Breast epithelium (tissue), 4 donors: Measurements from ENCODE around the gene YDJC. TPM values are rescaled to one million over a fixed set of nuclear protein-coding genes. Genes with fewer than 3 reads are reported as not detected.
"Not testable (repeated sequence)": the region's sequence is repeated elsewhere in the genome, so short reads cannot be mapped to it uniquely, and the experiment has no call there.

Experiments
- DNase-seq, 2 donors: peaks; one replicate each; pipeline ENCODE4 v3.0.0-alpha.2; 2019; ENCODE audit warnings: low spot score in 2 of 2
- H3K27ac ChIP-seq, 2 donors: fragments of 200-600 bp; sonication (generic) in 1 of 2; one replicate each; pipeline ENCODE4 v1.5.1; 2016 to 2019; ENCODE audit warnings: mild to moderate bottlenecking in 1 of 2
- H3K27me3 ChIP-seq, 2 donors: fragments of 200-600 bp; sonication (generic) in 1 of 2; one replicate each; pipeline versions ENCODE4 v1.5.1 to v1.6.0; 2017 to 2019; ENCODE audit warnings: control low read depth in 1 of 2, mild to moderate bottlenecking in 1 of 2
- H3K36me3 ChIP-seq: fragments of 200-600 bp; one replicate; pipeline ENCODE4 v1.5.1; 2019
- H3K4me1 ChIP-seq, 2 donors: fragments of 200-600 bp; sonication (generic); one replicate each; pipeline ENCODE4 v1.5.1; 2016 to 2019; ENCODE audit warnings: control low read depth in 1 of 2
- H3K4me3 ChIP-seq, 3 donors: fragments of 200-600 bp; sonication (generic); 1 replicate in 2 of 3; 2 replicates in 1 of 3; pipeline ENCODE4 v1.5.1; 2016 to 2019; ENCODE audit warnings: mild to moderate bottlenecking in 3 of 3, moderate library complexity in 2 of 3
- H3K9me3 ChIP-seq, 2 donors: fragments of 200-600 bp; sonication (generic) in 1 of 2; one replicate each; pipeline ENCODE4 v1.5.1; 2016 to 2019; ENCODE audit warnings: control low read depth in 1 of 2
- CTCF ChIP-seq, 3 donors: fragments of 450-650 bp; IDR thresholded peaks; one replicate each; pipeline ENCODE4 v1.5.1; 2016 to 2017; ENCODE audit warnings: antibody characterized with exemption in 3 of 3, mild to moderate bottlenecking in 3 of 3, moderate library complexity in 3 of 3
- POLR2A ChIP-seq: fragments of 450-650 bp; IDR thresholded peaks from one replicate; pipeline ENCODE4 v1.6.1; 2016; ENCODE audit warnings: antibody characterized with exemption, mild to moderate bottlenecking, moderate library complexity
- POLR2AphosphoS5 ChIP-seq, 3 donors: sonication (generic); formaldehyde crosslinking; IDR thresholded peaks; one replicate each; pipeline ENCODE4 v1.6.1; 2017; ENCODE audit warnings: antibody characterized with exemption in 3 of 3
- intact Hi-C: fragments of 100-400 bp; cut with DNase I; formaldehyde crosslinking; loops from one replicate; pipeline ENCODE4 v1.15.1; 2023; ENCODE audit warnings: low total_unique reads
- total RNA-seq, 3 donors: library from RNA; depleted of rRNA; stranded (reverse); fragments of >200 nt; gene quantifications; one replicate each; pipeline ENCODE4 v1.1.0, GENCODE V29; 2016

YDJC gene, protein sequence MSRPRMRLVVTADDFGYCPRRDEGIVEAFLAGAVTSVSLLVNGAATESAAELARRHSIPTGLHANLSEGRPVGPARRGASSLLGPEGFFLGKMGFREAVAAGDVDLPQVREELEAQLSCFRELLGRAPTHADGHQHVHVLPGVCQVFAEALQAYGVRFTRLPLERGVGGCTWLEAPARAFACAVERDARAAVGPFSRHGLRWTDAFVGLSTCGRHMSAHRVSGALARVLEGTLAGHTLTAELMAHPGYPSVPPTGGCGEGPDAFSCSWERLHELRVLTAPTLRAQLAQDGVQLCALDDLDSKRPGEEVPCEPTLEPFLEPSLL
- 10 to 100 TPM; 15.4 to 33.2 (median 28.2) TPM for total RNA-seq

GRCh38 chr22:21629255-21630149 lies at the start of gene YDJC:
Gene YDJC (minus strand): TSS chr22:21630022. CDS start chr22:21630014, 8 bp downstream.
- peak; percentile 89 to 94 for DNase-seq
- Histone ChIP-seq H3K9me3 (no peaks in the 10 kb centered on the region), H3K27ac (peak within 1 kb of the TSS; percentile 76 to 83), H3K27me3 (no peaks in the 10 kb centered on the region), H3K4me1 (peaks cover 0 to 8% of the 10 kb centered on the region in 2 donors), H3K4me3 (peak within 1 kb of the TSS; percentile 76 to 89 (median 85)), H3K36me3 (no peaks in the 10 kb centered on the region)
- intact Hi-C loops: no loop called here
- TF ChIP-seq POLR2A (no peak), POLR2AphosphoS5 (IDR thresholded peaks at IDR 0.05) (peak; percentile 44 to 68 (median 63)), CTCF (IDR thresholded peaks at IDR 0.05) (peak in 2 of 3 donors; percentile 84 to 85)

- DNase-seq: no peak
- intact Hi-C loops: no loop called here
- no peak overlapping the region for H3K27ac ChIP-seq
- TF ChIP-seq POLR2AphosphoS5 (IDR thresholded peaks at IDR 0.05): no peak
- H3K9me3 ChIP-seq: no peaks in the 10 kb centered on the region
- H3K4me1 ChIP-seq: no peaks in the 10 kb centered on the region
- no peak overlapping the region for H3K4me3 ChIP-seq
- H3K27me3 ChIP-seq: no peaks in the 10 kb centered on the region
- H3K36me3 ChIP-seq: no peaks in the 10 kb centered on the region
Observed at GRCh38 chr22:21679383-21679782, 49.6 kb upstream of the YDJC start.

GRCh38 chr22:21678842-21679241 lies 49.0 kb upstream of the YDJC start:
- DNase-seq, H3K27ac ChIP-seq, H3K9me3 ChIP-seq, H3K4me3 ChIP-seq, H3K4me1 ChIP-seq, H3K27me3 ChIP-seq, H3K36me3 ChIP-seq, intact Hi-C loops: not testable (repeated sequence)

- TF ChIP-seq POLR2A: no peak
- TF ChIP-seq POLR2AphosphoS5 (IDR thresholded peaks at IDR 0.05): no peak
- no peak for TF ChIP-seq CTCF (IDR thresholded peaks at IDR 0.05)
- no peak overlapping the region for H3K4me3 ChIP-seq
- intact Hi-C loops: no loop called here
Observed at GRCh38 chr22:21677606-21678443, 48.0 kb upstream of the YDJC start.

GRCh38 chr22:21674638-21675245 lies 44.9 kb upstream of the YDJC start:
- TF ChIP-seq POLR2A (no peak), POLR2AphosphoS5 (IDR thresholded peaks at IDR 0.05) (no peak), CTCF (IDR thresholded peaks at IDR 0.05) (no peak)
- no peak for DNase-seq
- no peaks in the 10 kb centered on the region for H3K4me1 ChIP-seq
- H3K27me3 ChIP-seq: no peaks in the 10 kb centered on the region
- H3K9me3 ChIP-seq: no peaks in the 10 kb centered on the region
- no peak overlapping the region for H3K4me3 ChIP-seq
- H3K27ac ChIP-seq: no peak overlapping the region
- intact Hi-C loops: no loop called here
- H3K36me3 ChIP-seq: no peaks in the 10 kb centered on the region

More at GRCh38 chr22:21677606-21678443, 48.0 kb upstream of the YDJC start:
- Histone ChIP-seq H3K27me3 (no peaks in the 10 kb centered on the region), H3K27ac (no peak overlapping the region), H3K4me1 (no peaks in the 10 kb centered on the region), H3K36me3 (no peaks in the 10 kb centered on the region), H3K9me3 (no peaks in the 10 kb centered on the region)
- no peak for DNase-seq
